IPS-NIHi7 (cell line): ENCODE data around the gene HOXD10.

Source experiments
- DNase-seq: peaks from one replicate; pipeline ENCODE4 v3.0.0; 2012; ENCODE audit warnings: mixed read lengths; ENCODE audit errors: extremely low spot score

The HOXD10 gene

GRCh38 chr2:176163672-176164056, 47.1 kb downstream of the HOXD10 start:
- no peak for DNase-seq

- DNase-seq, result no peak
These were observed 47.6 kb downstream of the HOXD10 start for GRCh38 chr2:176164201-176164600.

- DNase-seq, result no peak
These were observed 48.2 kb downstream of the HOXD10 start for GRCh38 chr2:176164611-176165369.

- no peak for DNase-seq
These were observed 48.9 kb downstream of the HOXD10 start for GRCh38 chr2:176165370-176166050.

GRCh38 chr2:176166272-176166671, 49.7 kb downstream of the HOXD10 start:
- DNase-seq, result no peak

GRCh38 chr2:176167398-176167797, 50.8 kb downstream of the HOXD10 start:
- DNase-seq, result no peak

- no peak for DNase-seq
These were observed 52.6 kb downstream of the HOXD10 start for GRCh38 chr2:176169181-176169580.
